GM19328 (cell line): Measurements from ENCODE around the gene KIF16B.
A peak's percentile ranks its signal among the peaks of the same experiment; 100 is the strongest.

Source experiments
- ATAC-seq: cut with Tn5 transposase; IDR thresholded peaks from one replicate; pipeline ENCODE4 v1.9.1; 2021; ENCODE audit warnings: mild to moderate bottlenecking, moderate library complexity; ENCODE audit not compliant: unreplicated experiment

KIF16B gene

GRCh38 chr20:16408981-16409380, 164.3 kb downstream of the KIF16B start:
- no peak for ATAC-seq

- ATAC-seq, result no peak
Measured at GRCh38 chr20:16407251-16408067, 165.8 kb downstream of the KIF16B start.

- ATAC-seq, result no peak
Measured at GRCh38 chr20:16405254-16405653, 168.0 kb downstream of the KIF16B start.

DNA sequence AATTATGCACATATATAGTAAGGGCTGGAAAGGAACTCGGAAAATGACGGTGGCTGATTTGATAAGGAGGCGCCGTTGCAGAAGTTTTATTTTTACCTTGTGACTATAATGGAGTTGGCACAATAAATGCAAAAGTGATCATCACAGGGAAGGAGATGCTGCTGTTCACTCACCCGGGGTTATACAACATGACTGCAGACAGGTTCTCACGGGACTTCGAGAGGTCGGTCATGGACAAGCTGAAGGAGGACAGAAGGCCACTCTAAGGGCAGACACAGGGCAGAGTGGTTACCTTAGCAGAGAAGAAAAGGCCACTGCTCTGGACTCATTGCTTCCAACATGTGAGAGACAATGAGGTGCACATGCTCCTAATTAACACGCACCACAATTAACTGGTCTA, 168.6 kb downstream of the KIF16B start:
- no peak for ATAC-seq

DNA sequence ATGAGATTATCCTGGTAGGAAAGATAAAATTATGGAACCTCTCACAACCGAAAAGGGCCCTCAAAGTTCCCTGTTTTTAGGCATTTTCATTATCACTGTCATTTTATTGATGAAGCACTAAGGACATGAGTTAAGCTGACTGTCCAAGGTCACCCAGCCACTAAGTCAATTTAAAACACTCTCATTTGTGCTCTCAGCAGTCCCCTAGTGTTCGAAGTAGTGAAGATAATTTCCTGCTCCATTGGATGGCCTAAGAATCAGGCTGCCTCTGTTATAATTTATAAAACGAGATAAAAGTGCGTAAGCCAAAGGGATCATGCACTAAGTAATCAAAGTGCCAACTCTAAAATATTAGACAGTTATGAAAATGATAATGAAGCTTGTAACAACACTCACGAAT, 169.1 kb downstream of the KIF16B start:
- no peak for ATAC-seq

- no peak for ATAC-seq
Measured at GRCh38 chr20:16400234-16400633, 173.0 kb downstream of the KIF16B start.

DNA sequence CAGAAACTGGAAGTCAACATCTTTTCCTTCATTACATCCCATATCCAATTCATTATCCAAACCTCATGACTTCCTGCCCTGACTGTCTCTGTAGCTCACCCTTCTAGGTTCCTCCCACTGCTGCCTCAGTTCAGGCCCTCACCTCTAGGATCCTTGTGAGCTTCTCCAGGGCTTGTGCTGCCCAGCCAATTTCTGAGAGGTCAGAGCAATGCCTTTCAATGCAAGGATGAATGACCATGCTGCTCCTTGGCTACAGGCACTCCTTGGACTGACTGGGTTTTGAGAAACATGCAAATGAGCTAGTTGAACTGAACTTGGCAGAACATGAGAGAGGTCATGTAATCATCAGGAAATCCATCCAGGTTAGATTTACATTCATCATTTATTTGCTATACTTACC, 173.4 kb downstream of the KIF16B start:
- no peak for ATAC-seq

GRCh38 chr20:16397086-16397485, 176.2 kb downstream of the KIF16B start:
- no peak for ATAC-seq

GRCh38 chr20:16395366-16395765, 177.9 kb downstream of the KIF16B start:
- no peak for ATAC-seq

DNA sequence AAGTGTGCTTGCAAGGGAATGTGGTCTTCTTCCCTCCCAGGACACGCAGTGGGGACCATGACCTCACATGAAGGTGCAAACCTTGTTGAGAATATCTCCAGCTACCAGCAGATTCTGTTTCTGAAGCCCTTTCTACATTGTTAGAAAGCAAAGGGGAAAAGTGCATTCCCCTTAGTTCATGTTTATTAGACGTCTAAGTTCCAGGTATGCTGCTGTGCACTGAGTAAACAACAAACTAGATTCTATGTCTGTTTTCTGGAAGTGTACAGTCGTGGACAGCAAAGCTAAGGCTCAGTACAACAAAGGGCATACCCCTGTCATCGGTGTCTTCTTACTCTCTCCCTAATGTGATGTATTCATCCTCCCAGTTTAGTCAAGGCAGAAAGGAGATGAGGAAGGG, 178.5 kb downstream of the KIF16B start:
- ATAC-seq, result no peak

GRCh38 chr20:16393836-16394235, 179.4 kb downstream of the KIF16B start:
- no peak for ATAC-seq

DNA sequence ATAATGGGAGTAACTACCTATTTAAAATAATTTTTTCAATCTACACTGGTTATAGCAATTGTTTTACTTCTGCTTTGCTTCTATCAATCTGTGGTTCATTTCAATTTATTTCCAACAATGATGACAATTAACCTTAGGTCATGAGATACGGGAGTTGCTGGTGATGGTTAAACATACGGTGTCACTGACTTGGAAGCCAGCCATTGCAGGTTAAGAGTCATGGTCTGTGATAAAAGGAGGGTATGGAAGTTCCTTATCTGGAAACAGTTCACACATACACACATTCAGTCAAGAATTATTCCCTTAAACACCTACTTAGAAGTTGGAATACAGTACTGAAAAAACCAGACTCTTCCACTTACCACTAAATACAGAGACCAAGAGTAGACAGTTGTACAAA, 180.0 kb downstream of the KIF16B start:
- ATAC-seq, result no peak

DNA sequence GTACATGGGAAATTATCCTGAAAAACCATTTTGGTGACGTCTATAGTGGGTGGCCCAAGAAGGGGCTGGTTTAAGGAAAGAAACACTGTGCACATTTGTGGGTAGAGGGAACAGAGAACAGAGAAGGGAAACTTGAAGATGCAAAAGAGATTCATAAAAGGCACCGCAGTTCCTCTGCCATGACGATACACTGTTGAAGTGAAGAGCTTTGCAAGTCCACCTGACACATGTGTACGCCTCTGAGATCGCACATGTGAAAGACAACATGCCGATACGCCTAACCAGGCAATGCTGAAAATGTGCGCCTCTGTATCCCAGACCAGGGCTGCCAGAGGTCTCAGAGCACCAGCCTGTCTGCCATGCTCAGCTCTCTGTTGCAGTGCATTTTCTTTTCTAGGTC, 180.9 kb downstream of the KIF16B start:
- ATAC-seq, result peak; percentile 84

GRCh38 chr20:16390991-16391390, 182.3 kb downstream of the KIF16B start:
- ATAC-seq, result no peak

- no peak for ATAC-seq
Measured at GRCh38 chr20:16388731-16389130, 184.5 kb downstream of the KIF16B start.

DNA sequence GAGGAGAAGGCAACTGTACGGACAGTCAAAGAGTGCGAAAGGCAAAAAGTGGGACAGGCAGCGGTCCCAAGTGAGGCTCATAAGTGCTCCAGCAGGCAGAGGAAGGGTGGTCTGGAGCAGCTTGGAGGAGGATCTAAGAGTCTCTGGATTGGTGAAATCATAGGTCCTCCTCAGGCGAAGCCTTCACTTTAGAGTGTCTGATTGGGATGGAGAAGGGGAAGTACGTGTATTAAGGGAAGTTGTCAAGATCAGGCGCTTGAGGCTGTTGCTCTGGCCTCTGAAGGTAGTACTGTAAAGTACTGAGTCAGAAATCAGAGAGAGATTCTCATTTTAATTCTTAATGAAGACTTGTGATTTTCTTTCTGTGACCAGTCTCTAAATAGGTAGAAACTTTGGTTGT, 185.6 kb downstream of the KIF16B start:
- no peak for ATAC-seq

- ATAC-seq, result no peak
Measured at GRCh38 chr20:16385891-16386290, 187.4 kb downstream of the KIF16B start.

- no peak for ATAC-seq
Measured at GRCh38 chr20:16385462-16385861, 187.8 kb downstream of the KIF16B start.

DNA sequence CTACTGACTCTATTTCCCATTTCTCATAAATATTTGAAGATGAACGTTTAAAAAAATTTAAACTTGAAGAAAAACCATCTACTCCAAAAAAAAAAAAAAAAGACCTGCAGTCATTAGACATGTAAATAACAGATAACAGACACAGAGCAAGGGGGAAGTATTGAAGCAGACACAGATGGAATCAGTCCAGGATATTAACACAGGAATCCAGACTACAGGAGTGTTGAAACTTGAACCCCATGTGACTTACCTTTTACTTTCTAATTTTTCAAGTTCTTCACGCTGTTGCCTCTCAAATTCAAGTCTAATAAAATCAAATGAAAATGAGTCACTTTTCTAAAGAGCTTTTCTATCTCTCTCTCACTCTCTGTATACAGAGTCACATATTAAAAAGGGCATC, 191.8 kb downstream of the KIF16B start:
- no peak for ATAC-seq

DNA sequence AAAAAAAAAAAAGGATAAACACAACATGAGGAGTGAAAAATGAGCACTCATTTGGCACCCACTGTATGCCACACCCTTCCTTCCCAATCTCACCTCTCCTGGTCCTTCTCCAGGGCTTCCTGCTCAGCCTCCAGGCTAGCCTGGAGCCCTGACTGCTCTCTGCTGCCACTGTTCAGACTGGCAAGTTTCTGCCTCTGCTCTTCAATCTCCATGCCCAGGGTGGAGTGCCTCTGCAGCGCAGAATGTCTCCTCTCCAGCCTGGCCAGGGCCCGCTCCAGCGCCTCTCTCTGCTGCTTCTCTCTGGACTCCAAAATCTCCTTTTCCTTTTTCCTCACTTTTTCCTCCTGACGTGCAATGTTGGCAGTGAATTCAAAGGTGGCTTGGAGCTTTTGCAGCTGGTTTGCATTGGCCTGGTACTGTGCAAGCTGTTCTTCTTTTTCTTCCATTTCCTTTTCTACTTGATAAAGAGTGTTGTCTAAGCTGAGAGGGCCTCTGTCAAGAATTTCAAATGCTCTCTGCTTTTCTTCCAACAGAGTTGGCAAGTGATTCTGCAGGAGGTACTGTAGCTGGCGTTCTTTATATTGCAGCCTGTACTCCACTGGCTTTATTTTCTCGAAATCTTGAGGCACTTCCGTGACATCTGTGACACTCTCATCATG, 194.4 kb downstream of the KIF16B start:
- no peak for ATAC-seq

- no peak for ATAC-seq
Measured at GRCh38 chr20:16378122-16378521, 195.1 kb downstream of the KIF16B start.

DNA sequence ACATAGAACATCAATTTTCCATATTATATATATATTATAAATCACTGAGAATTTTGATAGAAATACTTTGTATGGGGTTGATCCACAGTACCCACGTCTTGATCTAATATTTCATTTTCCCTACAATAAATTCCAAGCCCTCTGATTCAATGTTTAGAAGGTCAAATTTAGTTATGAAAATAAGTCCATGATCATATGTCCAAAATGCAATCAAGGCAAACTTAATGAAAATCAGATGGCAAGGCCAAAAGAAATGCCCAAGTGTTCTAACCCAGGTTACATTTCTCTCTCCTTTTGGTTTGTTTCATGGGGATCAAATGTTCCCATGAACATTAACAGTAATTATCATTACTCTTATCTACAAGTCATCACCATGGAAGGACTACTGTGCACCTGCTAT, 203.8 kb downstream of the KIF16B start:
- ATAC-seq, result no peak
